HepG2 (cell line): ENCODE measurements around the gene PRR30. TPM values are rescaled to one million over a fixed set of nuclear protein-coding genes. Genes with fewer than 3 reads are reported as not detected.
A peak's percentile ranks its signal among the peaks of the same experiment; 100 is the strongest.

Experiments
- ATAC-seq: fragments of 200-7000 bp; cut with Tn5 transposase; 3 replicates; pipeline ENCODE4 v1.9.1; 2020; ENCODE audit warnings: mild to moderate bottlenecking, moderate library complexity
- BruUV-seq: library from RNA; stranded (reverse); fragments of 400-500 nt; replicated peaks from 2 replicates; lab custom pipeline; 2021; lab: Mats Ljungman, UMichigan
- CTCF ChIA-PET: fragments of 300-600 bp; formaldehyde crosslinking; extraction: SDS; loops from one replicate; lab custom pipeline; 2021; ENCODE audit warnings: low total read pairs, inconsistent platforms, low intra/inter-chr PET ratio; lab: Yijun Ruan, JAX
- POLR2A ChIA-PET: fragments of 350-600 bp; sonication (Branson Sonifier 250); formaldehyde crosslinking; loops from one replicate; lab custom pipeline; 2020; ENCODE audit warnings: antibody characterized with exemption, inconsistent platforms; lab: Yijun Ruan, JAX
- DNase-seq: peaks from one replicate; pipeline ENCODE4 v3.0.0-alpha.2; 2015; ENCODE audit warnings: low spot score
- FAIRE-seq: peaks from 3 replicates; lab custom pipeline; 2011; peaks lifted over from hg19 to GRCh38; lab: Jason Lieb, UNC
- H2AFZ ChIP-seq: one replicate; pipeline ENCODE4 v1.6.1; 2011; ENCODE audit warnings: low read length, inconsistent platforms
- H3K27ac ChIP-seq: fragments of 300-600 bp; 3 replicates; pipeline ENCODE4 v1.8.0; 2011; ENCODE audit warnings: mixed run types, mild to moderate bottlenecking, mixed read lengths, low read length, inconsistent platforms; ENCODE audit not compliant: insufficient read depth; ENCODE audit errors: extremely low read length
- H3K27me3 ChIP-seq, 2 experiments: fragments of 200-600 bp in 1 of 2; 2 replicates in 1 of 2; 3 replicates in 1 of 2; pipeline versions ENCODE4 v1.6.0 to v1.8.0; 2011; ENCODE audit warnings: low read length in 2 of 2, mild to moderate bottlenecking in 2 of 2, moderate library complexity in 2 of 2, inconsistent platforms in 1 of 2; ENCODE audit not compliant: insufficient read depth in 2 of 2, control insufficient read depth in 1 of 2
- H3K36me3 ChIP-seq, 2 experiments: fragments of 200-600 bp in 1 of 2; replicated peaks in 1 of 2; 2 replicates in 1 of 2; 3 replicates in 1 of 2; pipeline versions ENCODE4 v1.5.1 to v1.8.0; 2011; ENCODE audit warnings: low read length in 2 of 2, inconsistent platforms in 1 of 2; ENCODE audit not compliant: insufficient read depth in 2 of 2, control insufficient read depth in 1 of 2
- H3K4me1 ChIP-seq: 2 replicates; pipeline ENCODE4 v1.5.1; 2012; ENCODE audit warnings: low read length, inconsistent platforms; ENCODE audit not compliant: insufficient read depth
- H3K4me2 ChIP-seq: 2 replicates; pipeline ENCODE4 v1.6.0; 2011; ENCODE audit warnings: low read depth, low read length, inconsistent platforms
- H3K4me3 ChIP-seq, 3 experiments: fragments of 200-600 bp in 1 of 3; sonication (generic), shearing (Covaris generic) in 1 of 3; replicated peaks in 1 of 3; 2 replicates each; pipeline ENCODE4 v1.5.1; 2011 to 2016; ENCODE audit warnings: low read length in 3 of 3, inconsistent platforms in 2 of 3, low read depth in 2 of 3, mild to moderate bottlenecking in 2 of 3, control low read depth in 1 of 3, mixed read lengths in 1 of 3; ENCODE audit not compliant: insufficient read depth in 1 of 3
- H3K79me2 ChIP-seq: one replicate; pipeline ENCODE4 v1.6.1; 2011; ENCODE audit warnings: low read length, inconsistent platforms; ENCODE audit not compliant: insufficient read depth
- H3K9ac ChIP-seq: 2 replicates; pipeline ENCODE4 v1.6.0; 2011; ENCODE audit warnings: mild to moderate bottlenecking, low read depth, low read length, inconsistent platforms; ENCODE audit not compliant: insufficient read depth
- H3K9me3 ChIP-seq: 2 replicates; pipeline ENCODE4 v1.5.1; 2012; ENCODE audit warnings: mild to moderate bottlenecking, low read length
- H4K20me1 ChIP-seq: 2 replicates; pipeline ENCODE4 v1.6.0; 2011; ENCODE audit warnings: inconsistent platforms, mild to moderate bottlenecking, low read length, moderate library complexity; ENCODE audit not compliant: insufficient read depth
- EEA1 ChIP-seq: sonication (generic); formaldehyde crosslinking; IDR thresholded peaks from 2 replicates; pipeline ENCODE4 v1.5.1; 2020; ENCODE audit warnings: mild to moderate bottlenecking, missing genetic modification reagents, borderline replicate concordance
- EP300 ChIP-seq, 3 experiments: sonication (generic) in 1 of 3; formaldehyde crosslinking in 1 of 3; IDR thresholded peaks; 2 replicates each; pipeline versions ENCODE4 v1.5.1 to v1.6.1; 2011 to 2020; ENCODE audit warnings: low read depth in 2 of 3, low read length in 2 of 3, borderline replicate concordance in 1 of 3, improper control_type of control experiment in 1 of 3, mild to moderate bottlenecking in 1 of 3, missing genetic modification reagents in 1 of 3, moderate library complexity in 1 of 3
- KDM1A ChIP-seq: IDR thresholded peaks from 2 replicates; pipeline ENCODE4 v1.6.1; 2016; ENCODE audit warnings: missing compliant biosample characterization
- NCOA1 ChIP-seq: sonication (generic); formaldehyde crosslinking; IDR thresholded peaks from 2 replicates; pipeline ENCODE4 v1.9.0; 2021; ENCODE audit warnings: missing genetic modification reagents
- SALL1 ChIP-seq: sonication (generic); formaldehyde crosslinking; IDR thresholded peaks from 2 replicates; pipeline ENCODE4 v1.8.0; 2022; ENCODE audit warnings: mild to moderate bottlenecking, missing genetic modification reagents
- SIN3A ChIP-seq: IDR thresholded peaks from 2 replicates; pipeline ENCODE4 v1.6.1; 2011; ENCODE audit warnings: low read depth, mild to moderate bottlenecking, control low read depth, low read length, borderline replicate concordance
- SIN3B ChIP-seq: fragments of 150-350 bp; IDR thresholded peaks from 2 replicates; pipeline ENCODE4 v1.6.1; 2014; ENCODE audit warnings: low read length
- ZBTB38 ChIP-seq: sonication (generic); formaldehyde crosslinking; IDR thresholded peaks from 2 replicates; pipeline ENCODE4 v1.5.1; 2020; ENCODE audit warnings: mild to moderate bottlenecking, missing genetic modification reagents
- ZNF256 ChIP-seq: sonication (generic); formaldehyde crosslinking; conservative IDR thresholded peaks from 2 replicates; pipeline ENCODE4 v1.4.0; 2020; ENCODE audit warnings: missing genetic modification reagents
- ZNF562 ChIP-seq: sonication (generic); formaldehyde crosslinking; IDR thresholded peaks from 2 replicates; pipeline ENCODE4 v1.8.0; 2022; ENCODE audit warnings: missing genetic modification reagents, borderline replicate concordance
- ZNF652 ChIP-seq: IDR thresholded peaks from 2 replicates; pipeline ENCODE4 v1.6.1; 2016; ENCODE audit warnings: low read depth, borderline replicate concordance
- WGBS: methylation state at CpG from one replicate; pipeline ENCODE4 v1.1.6; 2017; ENCODE audit warnings: low lambda C conversion rate; 5-methylcytosine and 5-hydroxymethylcytosine counted together
- in situ Hi-C: cut with HindIII; loops from 2 replicates; pipeline ENCODE4 v1.10.0; 2017; ENCODE audit warnings: low pct_unique_long_range_greater_than_20kb; ENCODE audit not compliant: extremely low pct_ligation_motif_present
- intact Hi-C: fragments of 100-400 bp; cut with micrococcal nuclease; formaldehyde crosslinking; loops from one replicate; pipeline ENCODE4 v1.10.0; 2022; ENCODE audit not compliant: unreplicated experiment
- polyA plus RNA-seq, 8 experiments: library from polyadenylated mRNA; depleted of rRNA in 3 of 8; stranded (reverse) in 7 of 8; unstranded in 1 of 8; fragments of >200 nt; fragmentation: Illumina TruSeq in 4 of 8; extraction: Trizol in 4 of 8; gene quantifications; 2 replicates each; pipeline versions ENCODE4 v1.2.1 to v1.2.3, GENCODE V29; 2011 to 2016; ENCODE audit warnings: low read depth in 4 of 8, missing spikeins in 1 of 8, mixed read lengths in 1 of 8; ENCODE audit not compliant: insufficient read depth in 1 of 8
- total RNA-seq, 5 experiments: library from RNA; depleted of rRNA; stranded (reverse); fragments of >200 nt; fragmentation: Illumina TruSeq; extraction: Trizol; gene quantifications; 2 replicates each; pipeline ENCODE4 v1.2.3, GENCODE V29; 2016; ENCODE audit warnings: low read depth in 1 of 5
- TF ChIP-seq, protein P1 (sequence below): sonication (generic); formaldehyde crosslinking; IDR thresholded peaks from 2 replicates; pipeline ENCODE4 v1.9.0; 2022; ENCODE audit warnings: missing genetic modification reagents, mild to moderate bottlenecking, borderline replicate concordance
- TF ChIP-seq, protein P2 (sequence below): sonication (generic); formaldehyde crosslinking; IDR thresholded peaks from 2 replicates; pipeline ENCODE4 v1.4.0; 2020; ENCODE audit warnings: missing genetic modification reagents, borderline replicate concordance

PRR30 gene
- total and polyA plus RNA-seq, 2 of the 13 experiments (the other 11 are each of a cell fraction or from before 2014, with no cell fraction given): not detected

DNA sequence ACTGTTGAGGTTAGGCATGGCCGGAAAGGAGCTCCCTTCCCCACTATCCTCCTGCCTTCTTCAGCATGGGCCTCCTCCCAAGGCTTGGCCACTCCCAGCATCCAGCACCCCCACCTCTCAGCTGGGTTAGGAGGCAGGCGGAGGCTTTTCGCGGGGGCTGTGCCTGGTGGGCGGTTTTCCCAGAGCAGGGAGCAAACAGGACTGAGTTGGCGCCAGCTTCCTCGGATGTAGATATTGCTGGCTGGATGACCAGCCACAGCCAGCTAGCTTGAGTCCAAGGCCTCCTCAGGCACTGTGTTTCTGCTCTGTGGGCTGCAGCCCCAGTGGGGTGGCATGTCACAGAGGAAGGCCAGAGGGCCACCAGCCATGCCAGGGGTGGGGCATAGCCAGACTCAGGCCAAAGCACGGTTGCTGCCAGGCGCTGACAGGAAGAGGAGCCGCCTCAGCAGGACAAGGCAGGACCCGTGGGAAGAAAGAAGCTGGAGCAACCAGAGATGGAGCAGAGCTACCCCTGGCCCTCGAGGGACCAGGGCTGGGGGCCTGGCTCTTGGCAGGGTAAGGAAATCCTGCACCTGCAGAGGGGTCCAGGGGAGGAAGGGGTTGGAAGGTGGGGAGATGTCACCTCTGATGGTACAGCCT is 9.7 kb upstream of the PRR30 start, which contains the start of gene TCF23 (continued):
- TF ChIP-seq, protein P1, sequence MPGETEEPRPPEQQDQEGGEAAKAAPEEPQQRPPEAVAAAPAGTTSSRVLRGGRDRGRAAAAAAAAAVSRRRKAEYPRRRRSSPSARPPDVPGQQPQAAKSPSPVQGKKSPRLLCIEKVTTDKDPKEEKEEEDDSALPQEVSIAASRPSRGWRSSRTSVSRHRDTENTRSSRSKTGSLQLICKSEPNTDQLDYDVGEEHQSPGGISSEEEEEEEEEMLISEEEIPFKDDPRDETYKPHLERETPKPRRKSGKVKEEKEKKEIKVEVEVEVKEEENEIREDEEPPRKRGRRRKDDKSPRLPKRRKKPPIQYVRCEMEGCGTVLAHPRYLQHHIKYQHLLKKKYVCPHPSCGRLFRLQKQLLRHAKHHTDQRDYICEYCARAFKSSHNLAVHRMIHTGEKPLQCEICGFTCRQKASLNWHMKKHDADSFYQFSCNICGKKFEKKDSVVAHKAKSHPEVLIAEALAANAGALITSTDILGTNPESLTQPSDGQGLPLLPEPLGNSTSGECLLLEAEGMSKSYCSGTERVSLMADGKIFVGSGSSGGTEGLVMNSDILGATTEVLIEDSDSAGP (CRISPR knock-in tag): 0 out of 2 replicates have a peak, but pooled peaks have one; percentile 3
- TF ChIP-seq ZNF652 (no peak), EEA1 (CRISPR knock-in tag) (no peak), SIN3B (no peak), ZNF256 (CRISPR knock-in tag) (no peak), ZNF562 (CRISPR knock-in tag) (no peak), NCOA1 (CRISPR knock-in tag) (no peak), KDM1A (no peak), ZBTB38 (CRISPR knock-in tag) (0 out of 2 replicates have a peak, but pooled peaks have one; percentile 43)
- TF ChIP-seq, all 625 proteins: peak for 13

DNA sequence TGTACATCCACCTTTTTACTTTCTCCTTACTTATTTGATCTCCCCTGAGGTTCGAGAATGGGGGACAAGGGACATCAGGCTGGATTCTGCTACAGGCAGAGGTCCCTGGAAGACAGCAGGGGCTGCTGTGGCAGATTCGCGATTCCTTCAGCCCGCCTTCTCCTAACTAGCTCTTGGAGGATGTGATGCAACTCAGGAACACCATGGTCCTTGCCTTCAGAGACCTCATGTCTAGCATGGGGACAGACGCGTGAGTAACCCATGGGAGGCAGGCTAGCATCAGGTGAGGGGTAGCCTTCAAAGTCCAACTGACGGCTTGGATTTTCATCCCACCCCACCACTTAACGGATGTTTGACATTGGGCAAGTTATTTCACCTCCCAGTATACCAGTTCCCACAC is 8.7 kb upstream of the PRR30 start:
- no TSS peak for BruUV-seq
- Histone ChIP-seq H3K4me2 (no peak overlapping the region), H4K20me1 (no peaks in the 10 kb centered on the region), H3K9me3 (no peaks in the 10 kb centered on the region), H3K9ac (no peak overlapping the region), H2AFZ (no peak overlapping the region), H3K36me3 (no peaks in the 10 kb centered on the region), H3K4me1 (peaks cover 54% of the 10 kb centered on the region), H3K27me3 (peaks cover 0 to 2% of the 10 kb centered on the region in 2 experiments; a peak in 2 of 5 replicates), H3K27ac (no peak overlapping the region), H3K79me2 (no peaks in the 10 kb centered on the region), H3K4me3 (no peak overlapping the region)
- ChIA-PET CTCF (no interaction called here), POLR2A (interaction anchor here (1.1 to 1.5 kb wide), 3 partner anchors 13 to 47 kb away, joined by 3 to 4 read pairs (median 3); partner anchors contain the start of gene PREB)
- ATAC-seq: no peak
- FAIRE-seq: no peak
- WGBS: 43% methylated on average over 8 of the region's 8 CpGs
- in situ Hi-C loops: no loop called here
- no peak for DNase-seq
- intact Hi-C loops: no loop called here
- TF ChIP-seq, protein P2, sequence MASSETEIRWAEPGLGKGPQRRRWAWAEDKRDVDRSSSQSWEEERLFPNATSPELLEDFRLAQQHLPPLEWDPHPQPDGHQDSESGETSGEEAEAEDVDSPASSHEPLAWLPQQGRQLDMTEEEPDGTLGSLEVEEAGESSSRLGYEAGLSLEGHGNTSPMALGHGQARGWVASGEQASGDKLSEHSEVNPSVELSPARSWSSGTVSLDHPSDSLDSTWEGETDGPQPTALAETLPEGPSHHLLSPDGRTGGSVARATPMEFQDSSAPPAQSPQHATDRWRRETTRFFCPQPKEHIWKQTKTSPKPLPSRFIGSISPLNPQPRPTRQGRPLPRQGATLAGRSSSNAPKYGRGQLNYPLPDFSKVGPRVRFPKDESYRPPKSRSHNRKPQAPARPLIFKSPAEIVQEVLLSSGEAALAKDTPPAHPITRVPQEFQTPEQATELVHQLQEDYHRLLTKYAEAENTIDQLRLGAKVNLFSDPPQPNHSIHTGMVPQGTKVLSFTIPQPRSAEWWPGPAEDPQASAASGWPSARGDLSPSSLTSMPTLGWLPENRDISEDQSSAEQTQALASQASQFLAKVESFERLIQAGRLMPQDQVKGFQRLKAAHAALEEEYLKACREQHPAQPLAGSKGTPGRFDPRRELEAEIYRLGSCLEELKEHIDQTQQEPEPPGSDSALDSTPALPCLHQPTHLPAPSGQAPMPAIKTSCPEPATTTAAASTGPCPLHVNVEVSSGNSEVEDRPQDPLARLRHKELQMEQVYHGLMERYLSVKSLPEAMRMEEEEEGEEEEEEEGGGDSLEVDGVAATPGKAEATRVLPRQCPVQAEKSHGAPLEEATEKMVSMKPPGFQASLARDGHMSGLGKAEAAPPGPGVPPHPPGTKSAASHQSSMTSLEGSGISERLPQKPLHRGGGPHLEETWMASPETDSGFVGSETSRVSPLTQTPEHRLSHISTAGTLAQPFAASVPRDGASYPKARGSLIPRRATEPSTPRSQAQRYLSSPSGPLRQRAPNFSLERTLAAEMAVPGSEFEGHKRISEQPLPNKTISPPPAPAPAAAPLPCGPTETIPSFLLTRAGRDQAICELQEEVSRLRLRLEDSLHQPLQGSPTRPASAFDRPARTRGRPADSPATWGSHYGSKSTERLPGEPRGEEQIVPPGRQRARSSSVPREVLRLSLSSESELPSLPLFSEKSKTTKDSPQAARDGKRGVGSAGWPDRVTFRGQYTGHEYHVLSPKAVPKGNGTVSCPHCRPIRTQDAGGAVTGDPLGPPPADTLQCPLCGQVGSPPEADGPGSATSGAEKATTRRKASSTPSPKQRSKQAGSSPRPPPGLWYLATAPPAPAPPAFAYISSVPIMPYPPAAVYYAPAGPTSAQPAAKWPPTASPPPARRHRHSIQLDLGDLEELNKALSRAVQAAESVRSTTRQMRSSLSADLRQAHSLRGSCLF: no peak
- TF ChIP-seq EP300 (IDR thresholded peaks at IDR 0.05; ENCODE audit: low read depth in 2 of 2, low read length in 2 of 2) (no peak), EP300 (CRISPR knock-in tag; IDR thresholded peaks at IDR 0.05; ENCODE audit: borderline replicate concordance) (no peak), SIN3A (no peak), SALL1 (peak; percentile 23; the same call in 1 of the 2 replicates)
